DND-41 (cell line): ENCODE results near the gene CNOT2.

Experiments used
- ATAC-seq: fragments of 200-7000 bp; cut with Tn5 transposase; 3 replicates; pipeline ENCODE4 v1.9.1; 2021; ENCODE audit warnings: low read depth; ENCODE audit not compliant: insufficient read depth
- DNase-seq: peaks from one replicate; pipeline ENCODE4 v3.0.0-alpha.2; 2020
- H2AFZ ChIP-seq: 2 replicates; pipeline ENCODE4 v1.6.0; 2012; ENCODE audit warnings: low read depth, low read length
- H3K27ac ChIP-seq: 2 replicates; pipeline ENCODE4 v1.5.1; 2012; ENCODE audit warnings: low read length, inconsistent platforms
- H3K27me3 ChIP-seq: fragments of 200-600 bp; sonication (generic); 2 replicates; pipeline ENCODE4 v1.6.0; 2012; ENCODE audit warnings: low read length, mild to moderate bottlenecking, inconsistent platforms; ENCODE audit not compliant: insufficient read depth, poor library complexity
- H3K36me3 ChIP-seq: 2 replicates; pipeline ENCODE4 v1.5.1; 2012; ENCODE audit warnings: low read length, inconsistent platforms; ENCODE audit not compliant: insufficient read depth
- H3K4me1 ChIP-seq: 2 replicates; pipeline ENCODE4 v1.5.1; 2012; ENCODE audit warnings: mild to moderate bottlenecking, low read length; ENCODE audit not compliant: insufficient read depth
- H3K4me2 ChIP-seq: 2 replicates; pipeline ENCODE4 v1.6.0; 2012; ENCODE audit warnings: mild to moderate bottlenecking, moderate library complexity, low read length, inconsistent platforms; ENCODE audit not compliant: insufficient read depth
- H3K4me3 ChIP-seq, 2 experiments: fragments of 200-600 bp in 1 of 2; shearing (Covaris generic) in 1 of 2; 2 replicates each; pipeline ENCODE4 v1.5.1; 2012 to 2016; ENCODE audit warnings: inconsistent platforms in 2 of 2, low read length in 2 of 2, mild to moderate bottlenecking in 2 of 2, low read depth in 1 of 2, moderate library complexity in 1 of 2
- H3K79me2 ChIP-seq: 2 replicates; pipeline ENCODE4 v1.6.0; 2012; ENCODE audit warnings: low read length, inconsistent platforms; ENCODE audit not compliant: insufficient read depth
- H3K9ac ChIP-seq: 2 replicates; pipeline ENCODE4 v1.6.0; 2012; ENCODE audit warnings: low read depth, mild to moderate bottlenecking, inconsistent platforms, low read length, moderate library complexity
- H3K9me3 ChIP-seq: 2 replicates; pipeline ENCODE4 v1.5.1; 2012; ENCODE audit warnings: low read length, moderate library complexity, mild to moderate bottlenecking, inconsistent platforms; ENCODE audit not compliant: insufficient read depth, severe bottlenecking
- H4K20me1 ChIP-seq: 2 replicates; pipeline ENCODE4 v1.6.0; 2012; ENCODE audit warnings: low read length; ENCODE audit not compliant: insufficient read depth
- CTCF ChIP-seq: IDR thresholded peaks from 2 replicates; pipeline ENCODE4 v1.5.1; 2012; ENCODE audit warnings: borderline replicate concordance, low read length, moderate library complexity, mild to moderate bottlenecking; ENCODE audit not compliant: poor library complexity, severe bottlenecking; ENCODE audit errors: extremely low read depth
- EZH2 ChIP-seq: IDR thresholded peaks from 3 replicates; pipeline ENCODE4 v1.6.1; 2012; ENCODE audit warnings: borderline replicate concordance, low read depth, mild to moderate bottlenecking, moderate library complexity, low read length, inconsistent platforms; ENCODE audit not compliant: severe bottlenecking

CNOT2 gene

GRCh38 chr12:70251226-70251625 lies 8.0 kb downstream of the CNOT2 start:
- H3K36me3 ChIP-seq = peaks cover 15% of the 10 kb centered on the region
- no peak overlapping the region for H2AFZ ChIP-seq
- TF ChIP-seq CTCF (no peak), EZH2 (no peak)
- no peak overlapping the region for H3K9ac ChIP-seq
- no peak overlapping the region for H3K4me3 ChIP-seq
- peaks cover 99% of the 10 kb centered on the region for H3K79me2 ChIP-seq
- H3K4me1 ChIP-seq = peaks cover 14% of the 10 kb centered on the region
- H3K27ac ChIP-seq = no peak overlapping the region
- no peak for ATAC-seq
- H4K20me1 ChIP-seq = peaks cover 92% of the 10 kb centered on the region
- H3K4me2 ChIP-seq = no peak overlapping the region
- DNase-seq = no peak
- no peaks in the 10 kb centered on the region for H3K9me3 ChIP-seq
- no peaks in the 10 kb centered on the region for H3K27me3 ChIP-seq

DNA sequence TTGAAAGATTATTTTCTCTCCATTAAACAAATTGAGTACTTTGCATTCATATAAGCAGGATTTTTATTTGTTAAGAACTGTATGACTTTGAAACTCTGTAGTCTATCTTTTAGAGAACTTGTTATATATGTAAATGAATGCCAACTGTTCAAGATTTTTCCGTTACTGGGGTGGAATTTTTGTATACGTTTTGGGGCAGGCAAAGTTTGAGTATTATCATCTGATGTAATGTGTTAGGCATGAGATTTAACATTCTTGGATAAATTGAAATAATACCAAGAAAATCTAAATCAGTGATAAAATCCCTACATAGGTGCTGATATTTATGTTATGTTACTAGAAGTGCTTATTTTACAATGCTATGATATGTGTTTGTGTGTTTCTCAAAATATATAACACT lies 8.4 kb downstream of the CNOT2 start:
- Histone ChIP-seq H3K4me1 (peaks cover 11% of the 10 kb centered on the region), H3K36me3 (peaks cover 13% of the 10 kb centered on the region), H3K4me2 (no peak overlapping the region), H3K27me3 (no peaks in the 10 kb centered on the region), H3K79me2 (peaks cover 99% of the 10 kb centered on the region), H2AFZ (no peak overlapping the region), H3K4me3 (no peak overlapping the region), H3K9ac (no peak overlapping the region), H4K20me1 (peaks cover 92% of the 10 kb centered on the region), H3K27ac (no peak overlapping the region), H3K9me3 (no peaks in the 10 kb centered on the region)
- TF ChIP-seq CTCF = no peak
- TF ChIP-seq EZH2 = no peak
- ATAC-seq (no peak), DNase-seq (no peak)

- TF ChIP-seq CTCF (no peak), EZH2 (no peak)
- Histone ChIP-seq H3K79me2 (peaks cover 99% of the 10 kb centered on the region), H4K20me1 (peaks cover 92% of the 10 kb centered on the region), H2AFZ (no peak overlapping the region), H3K4me2 (no peak overlapping the region), H3K4me3 (no peak overlapping the region), H3K27ac (no peak overlapping the region), H3K27me3 (no peaks in the 10 kb centered on the region), H3K36me3 (peaks cover 9% of the 10 kb centered on the region), H3K9ac (no peak overlapping the region), H3K4me1 (peaks cover 3% of the 10 kb centered on the region), H3K9me3 (no peaks in the 10 kb centered on the region)
- ATAC-seq (no peak), DNase-seq (no peak)
Measured at GRCh38 chr12:70252832-70253231, 9.6 kb downstream of the CNOT2 start.

- no peak overlapping the region for H3K4me2 ChIP-seq
- no peak overlapping the region for H3K27ac ChIP-seq
- DNase-seq (no peak), ATAC-seq (no peak)
- H3K27me3 ChIP-seq = no peaks in the 10 kb centered on the region
- peaks cover 92% of the 10 kb centered on the region for H4K20me1 ChIP-seq
- H3K4me3 ChIP-seq = no peak overlapping the region
- peaks cover 99% of the 10 kb centered on the region for H3K79me2 ChIP-seq
- no peaks in the 10 kb centered on the region; the same call in 1 of the 2 replicates for H3K36me3 ChIP-seq
- no peak for TF ChIP-seq EZH2
- TF ChIP-seq CTCF = no peak
- H2AFZ ChIP-seq = no peak overlapping the region
- H3K9me3 ChIP-seq = no peaks in the 10 kb centered on the region
- no peaks in the 10 kb centered on the region; the same call in 1 of the 2 replicates for H3K4me1 ChIP-seq
- H3K9ac ChIP-seq = no peak overlapping the region
Measured at GRCh38 chr12:70254225-70254624, 11.0 kb downstream of the CNOT2 start.
